ENCODE measurements around the gene SUFU.
"Not testable (repeated sequence)": the region's sequence is repeated elsewhere in the genome, so short reads cannot be mapped to it uniquely, and the experiment has no call there.

The SUFU gene

DNA sequence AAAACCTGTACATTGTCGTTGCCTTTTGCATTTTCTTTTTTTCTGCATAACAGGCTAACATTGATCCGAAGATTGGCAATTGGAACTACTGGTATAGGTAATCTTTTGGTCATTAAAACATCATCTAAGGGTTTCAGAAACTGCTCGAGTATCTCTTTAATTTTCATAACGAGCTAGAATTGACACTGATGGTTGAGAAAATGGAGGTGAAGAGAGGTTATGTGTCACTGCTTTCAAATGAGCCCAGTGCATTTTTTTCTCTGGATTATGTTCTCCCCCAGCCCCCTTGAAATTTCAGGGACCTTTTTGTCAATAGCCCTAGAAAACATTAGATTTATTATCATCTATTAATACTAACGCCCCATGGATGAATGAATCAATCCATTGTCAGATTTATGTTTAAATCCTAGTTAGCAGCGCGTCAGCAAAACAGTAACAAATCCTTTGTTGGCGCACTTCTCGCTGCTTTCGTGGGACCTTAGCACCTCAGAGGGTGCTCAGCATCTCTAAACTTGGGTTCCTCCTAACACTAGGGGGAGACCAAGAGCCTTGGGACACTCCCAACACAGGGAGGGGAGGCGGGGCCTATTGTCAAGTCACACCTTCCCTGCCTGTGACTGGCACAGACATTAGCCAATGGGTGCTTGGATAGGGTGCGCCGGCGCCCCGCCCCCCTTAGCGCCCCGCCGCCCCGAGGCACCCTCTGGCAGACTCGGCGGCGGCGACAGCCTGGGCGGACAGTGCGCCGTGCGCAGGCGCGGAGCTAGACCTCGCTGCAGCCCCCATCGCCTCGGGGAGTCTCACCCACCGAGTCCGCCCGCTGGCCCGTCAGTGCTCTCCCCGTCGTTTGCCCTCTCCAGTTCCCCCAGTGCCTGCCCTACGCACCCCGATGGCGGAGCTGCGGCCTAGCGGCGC lies at the start of gene SUFU:
SUFU (plus strand) TSS at position 709 of the 915 bp plus-strand sequence; CDS start at position 890, 181 bp downstream.
- H3K27ac Mint-ChIP-seq = peak within 1 kb of the TSS; percentile 34

DNA sequence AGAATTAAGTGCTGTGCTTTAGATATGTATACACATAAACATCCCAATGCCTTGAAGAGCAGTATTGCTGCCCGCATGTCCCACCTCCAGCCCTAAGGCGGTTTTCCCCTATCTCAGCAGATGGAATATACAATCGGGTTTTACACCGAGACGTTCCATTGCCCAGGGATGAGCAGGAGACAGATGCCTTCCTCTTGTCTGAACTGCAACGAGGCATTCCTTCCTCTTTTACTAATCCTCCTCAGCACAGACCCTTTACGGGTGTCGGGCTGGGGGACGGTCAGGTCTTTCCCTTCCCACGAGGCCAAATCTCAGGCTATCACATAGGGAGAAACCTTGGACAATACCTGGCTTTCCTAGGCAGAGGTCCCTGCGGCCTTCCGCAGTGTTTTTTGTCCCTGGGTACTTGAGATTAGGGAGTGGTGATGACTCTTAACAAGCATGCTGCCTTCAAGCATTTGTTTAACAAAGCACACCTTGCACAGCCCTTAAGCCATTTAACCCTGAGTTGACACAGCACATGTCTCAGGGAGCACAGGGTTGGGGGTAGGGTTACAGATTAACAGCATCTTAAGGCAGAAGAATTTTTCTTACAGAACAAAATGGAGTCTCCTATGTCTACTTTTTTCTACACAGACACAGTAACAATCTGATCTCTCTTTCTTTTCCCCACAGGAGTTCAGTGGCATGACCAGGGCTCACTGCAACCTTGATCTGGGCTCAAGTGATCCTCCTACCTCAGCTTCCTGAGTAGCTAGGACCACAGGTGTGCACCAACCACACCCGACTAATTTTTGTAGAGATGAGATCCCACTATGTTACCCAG lies 48.9 kb upstream of the SUFU start:
- H3K27me3 Mint-ChIP-seq; H3K9me3 Mint-ChIP-seq (ENCODE audit: low read depth); H3K36me3 Mint-ChIP-seq; H3K4me3 Mint-ChIP-seq: not testable (repeated sequence)
- peaks cover 22% of the 10 kb centered on the region for H3K4me1 Mint-ChIP-seq (ENCODE audit: low read depth)
- peak overlapping the region; percentile 59 for H3K27ac Mint-ChIP-seq

More for the DNA sequence above, at the start of gene SUFU:
- Mint-ChIP-seq H3K36me3 (peaks cover 3% of the 10 kb centered on the region), H3K4me1 (ENCODE audit: low read depth) (peaks cover 34% of the 10 kb centered on the region), H3K4me3 (no peak within 1 kb of the TSS), H3K9me3 (ENCODE audit: low read depth) (no peaks in the 10 kb centered on the region), H3K27me3 (no peaks in the 10 kb centered on the region)

DNA sequence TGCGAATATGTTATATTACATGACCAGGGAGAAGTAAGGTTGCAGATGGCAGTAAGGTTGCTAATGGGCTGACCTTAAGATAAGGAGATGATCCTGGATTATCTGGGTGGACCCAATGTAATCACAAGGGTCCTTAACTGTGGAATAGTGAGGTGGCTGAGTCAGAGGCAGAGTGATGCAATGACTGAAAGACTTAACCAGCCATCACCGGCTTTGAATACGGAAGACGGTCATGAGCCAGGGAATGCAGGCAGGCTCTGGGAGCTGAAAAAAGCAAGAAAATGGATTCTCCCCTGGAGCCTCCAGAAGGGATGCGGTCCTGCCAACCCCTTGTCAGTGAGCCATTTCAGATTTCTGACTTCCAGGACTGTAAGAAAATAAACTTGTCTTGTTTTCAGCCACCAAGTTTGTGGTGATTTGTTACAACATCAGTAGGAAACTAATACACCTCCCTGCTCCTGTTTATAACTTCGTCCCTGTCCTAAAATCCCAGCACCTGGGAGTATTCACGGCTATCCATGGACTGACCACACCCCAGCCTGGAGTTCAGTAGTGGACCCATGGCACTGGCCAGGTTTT lies 47.8 kb upstream of the SUFU start:
- H3K4me3 Mint-ChIP-seq = no peak overlapping the region
- H3K9me3 Mint-ChIP-seq (ENCODE audit: low read depth) = no peaks in the 10 kb centered on the region
- H3K27ac Mint-ChIP-seq = no peak overlapping the region
- peaks cover 27% of the 10 kb centered on the region for H3K4me1 Mint-ChIP-seq (ENCODE audit: low read depth)
- H3K36me3 Mint-ChIP-seq = peaks cover 4% of the 10 kb centered on the region
- H3K27me3 Mint-ChIP-seq = no peaks in the 10 kb centered on the region

DNA sequence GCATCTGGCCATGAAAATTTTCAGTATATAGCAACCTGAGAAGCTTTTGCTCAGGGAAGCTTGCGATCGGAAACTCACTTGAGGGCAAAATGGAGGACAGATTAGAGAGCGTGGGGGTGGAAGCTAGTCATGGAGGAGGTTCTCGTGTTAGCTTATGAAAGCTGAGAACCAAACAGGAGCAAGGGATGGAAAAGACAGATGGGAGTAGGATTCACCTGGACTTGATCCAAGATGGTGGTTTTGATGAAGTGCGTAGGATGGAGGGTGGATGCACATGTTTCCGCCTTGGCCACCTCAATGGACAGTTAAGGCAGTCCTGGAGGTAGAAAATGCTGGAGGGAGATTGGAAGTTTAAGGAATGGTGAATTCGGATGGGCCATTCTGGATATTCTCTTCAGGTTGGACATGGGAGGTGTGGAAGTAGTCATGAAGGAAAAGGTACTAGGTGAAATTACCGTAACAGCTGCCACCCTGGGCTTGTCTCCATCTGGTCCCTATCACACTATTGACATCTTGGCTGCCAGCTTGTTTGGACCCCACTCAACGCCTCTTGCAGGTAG lies 46.1 kb upstream of the SUFU start:
- peak overlapping the region; percentile 78 for H3K27ac Mint-ChIP-seq
- H3K4me1 Mint-ChIP-seq (ENCODE audit: low read depth) = peaks cover 32% of the 10 kb centered on the region

DNA sequence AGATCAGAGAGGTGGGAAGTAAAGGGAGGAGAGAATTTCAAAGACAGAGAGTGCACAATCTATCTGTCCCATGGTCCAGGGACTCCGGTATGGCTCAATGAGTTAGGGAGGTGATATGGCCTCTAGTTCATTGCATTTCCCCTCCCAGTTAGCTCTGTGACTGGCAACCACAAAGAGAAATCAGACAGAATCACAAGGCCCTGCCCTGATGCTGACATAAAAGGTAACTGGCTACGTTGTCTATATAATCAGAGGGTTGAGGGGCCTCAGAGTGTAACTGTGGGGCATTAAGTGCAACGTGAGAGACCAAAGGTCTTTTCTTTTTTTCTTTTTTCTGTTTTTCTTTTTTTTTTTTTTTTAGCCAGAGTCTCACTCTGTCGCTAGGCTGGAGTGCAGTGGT lies 45.1 kb upstream of the SUFU start:
- no peaks in the 10 kb centered on the region for H3K9me3 Mint-ChIP-seq (ENCODE audit: low read depth)
- H3K27ac Mint-ChIP-seq = no peak overlapping the region
- no peaks in the 10 kb centered on the region for H3K36me3 Mint-ChIP-seq
- H3K4me1 Mint-ChIP-seq (ENCODE audit: low read depth) = peaks cover 32% of the 10 kb centered on the region
- H3K27me3 Mint-ChIP-seq = no peaks in the 10 kb centered on the region
- H3K4me3 Mint-ChIP-seq = peak overlapping the region; percentile 9

More for the DNA sequence above, 46.1 kb upstream of the SUFU start:
- Mint-ChIP-seq H3K36me3 (peaks cover 4% of the 10 kb centered on the region), H3K4me3 (no peak overlapping the region), H3K9me3 (ENCODE audit: low read depth) (no peaks in the 10 kb centered on the region), H3K27me3 (no peaks in the 10 kb centered on the region)

DNA sequence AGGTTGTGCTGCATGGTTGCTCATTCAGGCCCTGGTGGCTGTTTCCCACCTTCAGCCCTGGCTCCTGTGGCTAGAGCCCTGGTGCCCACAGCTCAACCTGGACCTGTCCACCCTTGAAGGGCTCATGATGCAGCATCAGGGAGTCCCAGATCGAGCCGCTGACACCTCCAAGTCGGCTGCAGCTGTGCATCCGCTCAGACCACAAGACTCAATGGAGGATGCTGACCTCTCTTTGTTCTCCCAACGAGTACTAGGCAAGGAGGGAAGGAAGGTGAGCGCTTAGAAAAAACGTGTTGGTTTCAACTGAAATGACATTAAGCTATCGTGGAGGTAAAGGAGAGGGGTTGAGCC lies 43.0 kb upstream of the SUFU start:
- Mint-ChIP-seq H3K27ac (peak overlapping the region; percentile 88), H3K4me3 (peak overlapping the region; percentile 95), H3K4me1 (ENCODE audit: low read depth) (peaks cover 28% of the 10 kb centered on the region), H3K9me3 (ENCODE audit: low read depth) (no peaks in the 10 kb centered on the region), H3K36me3 (no peaks in the 10 kb centered on the region), H3K27me3 (no peaks in the 10 kb centered on the region)

DNA sequence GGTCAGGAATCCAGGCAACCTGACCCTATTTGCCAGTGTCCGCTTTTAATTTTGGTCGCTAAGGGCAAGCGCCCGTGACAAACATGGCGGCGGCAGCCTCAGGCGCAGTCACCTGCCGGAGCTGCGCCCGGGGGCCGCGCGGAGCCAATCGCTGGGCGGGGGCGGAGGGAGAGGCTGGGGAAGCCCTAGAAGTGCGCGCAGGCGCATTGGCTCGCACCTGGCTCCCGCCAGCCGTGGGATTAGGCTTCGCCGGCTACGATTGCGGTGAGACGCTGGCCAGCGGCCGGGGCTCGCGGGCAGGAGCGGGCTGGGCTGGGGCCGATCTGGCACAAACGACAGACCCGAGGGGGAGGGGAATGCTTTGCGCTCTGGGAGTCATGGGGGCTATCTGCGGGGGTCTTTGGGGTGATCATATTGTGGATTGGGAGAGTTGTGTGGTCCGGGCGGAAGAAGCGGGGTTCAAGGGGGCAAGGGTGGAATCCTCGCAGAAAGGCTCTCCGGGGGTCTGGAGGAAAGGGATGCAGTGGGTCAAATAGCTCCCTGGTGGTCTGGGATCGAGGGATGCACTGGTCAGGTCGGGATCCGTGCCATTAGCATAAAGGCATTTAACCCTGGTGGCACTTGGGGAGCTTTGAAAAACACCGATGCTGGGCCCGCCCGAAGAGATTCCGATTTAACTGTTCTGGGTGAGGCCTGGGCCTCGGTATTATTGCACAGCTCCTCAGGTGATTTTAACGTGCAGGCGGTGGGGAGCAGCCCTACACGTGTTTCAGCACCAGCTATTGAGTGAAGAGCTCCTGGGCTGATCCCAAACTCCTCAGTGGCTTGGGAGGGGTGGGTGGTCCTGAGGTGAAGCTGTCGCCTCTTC lies 42.4 kb upstream of the SUFU start:
- Mint-ChIP-seq H3K9me3 (ENCODE audit: low read depth) (no peaks in the 10 kb centered on the region), H3K4me3 (peak overlapping the region; percentile 95), H3K4me1 (ENCODE audit: low read depth) (peaks cover 28% of the 10 kb centered on the region), H3K36me3 (no peaks in the 10 kb centered on the region), H3K27ac (peak overlapping the region; percentile 88), H3K27me3 (no peaks in the 10 kb centered on the region)

DNA sequence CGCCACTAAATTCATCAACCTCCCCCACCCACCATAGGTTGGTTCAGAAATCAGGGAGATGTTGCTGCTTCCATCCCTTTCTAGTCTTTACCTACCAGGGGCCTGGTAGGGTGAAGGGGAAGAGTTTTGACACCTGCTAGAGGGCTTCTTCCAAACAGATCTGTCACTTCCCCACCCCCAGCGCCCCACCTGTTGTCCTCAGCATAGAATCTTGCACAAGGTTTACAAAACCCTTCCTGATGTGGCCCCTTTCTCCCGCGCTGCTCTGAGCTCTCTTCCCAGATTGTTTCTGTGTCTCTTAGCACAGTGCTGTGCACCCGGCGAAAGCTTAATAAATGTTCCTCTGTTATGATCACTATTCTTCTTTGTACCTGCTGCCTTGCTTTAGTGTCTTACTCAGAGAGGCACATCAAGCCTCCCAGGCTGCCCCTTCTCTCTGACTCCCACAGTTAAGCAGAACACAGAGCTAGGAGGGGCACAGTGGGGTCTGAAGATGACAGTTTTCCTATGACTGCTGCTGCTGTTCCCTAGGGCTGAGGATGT lies 41.2 kb upstream of the SUFU start:
- Mint-ChIP-seq H3K9me3 (ENCODE audit: low read depth) (no peaks in the 10 kb centered on the region), H3K4me1 (ENCODE audit: low read depth) (peaks cover 28% of the 10 kb centered on the region), H3K27ac (no peak overlapping the region)

DNA sequence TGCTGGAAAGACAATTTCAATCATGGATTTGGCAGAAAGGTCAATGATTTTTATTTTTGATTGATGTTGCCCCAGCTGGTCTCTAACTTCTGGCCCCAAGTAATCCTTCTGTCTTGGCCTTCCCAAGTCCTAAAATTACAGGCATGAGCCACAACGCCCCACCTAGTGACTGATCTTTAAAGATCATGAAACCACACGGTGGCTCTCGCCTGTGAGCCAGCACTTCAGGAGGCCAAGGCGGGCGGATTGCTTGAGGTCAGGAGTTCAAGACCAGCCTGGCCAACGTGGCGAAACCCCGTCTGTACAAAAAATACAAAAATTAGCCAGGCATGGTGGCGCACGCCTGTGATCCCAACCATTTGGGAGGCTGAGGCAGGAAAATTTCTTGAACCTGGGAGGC lies 39.8 kb upstream of the SUFU start:
- H3K4me3 Mint-ChIP-seq = no peak overlapping the region
- no peaks in the 10 kb centered on the region for H3K9me3 Mint-ChIP-seq (ENCODE audit: low read depth)
- H3K4me1 Mint-ChIP-seq (ENCODE audit: low read depth) = peaks cover 28% of the 10 kb centered on the region
- no peak overlapping the region for H3K27ac Mint-ChIP-seq
- no peaks in the 10 kb centered on the region for H3K36me3 Mint-ChIP-seq
- H3K27me3 Mint-ChIP-seq = no peaks in the 10 kb centered on the region

More for the DNA sequence above, 41.2 kb upstream of the SUFU start:
- Mint-ChIP-seq H3K36me3 (no peaks in the 10 kb centered on the region), H3K27me3 (no peaks in the 10 kb centered on the region), H3K4me3 (peak overlapping the region; percentile 95)

DNA sequence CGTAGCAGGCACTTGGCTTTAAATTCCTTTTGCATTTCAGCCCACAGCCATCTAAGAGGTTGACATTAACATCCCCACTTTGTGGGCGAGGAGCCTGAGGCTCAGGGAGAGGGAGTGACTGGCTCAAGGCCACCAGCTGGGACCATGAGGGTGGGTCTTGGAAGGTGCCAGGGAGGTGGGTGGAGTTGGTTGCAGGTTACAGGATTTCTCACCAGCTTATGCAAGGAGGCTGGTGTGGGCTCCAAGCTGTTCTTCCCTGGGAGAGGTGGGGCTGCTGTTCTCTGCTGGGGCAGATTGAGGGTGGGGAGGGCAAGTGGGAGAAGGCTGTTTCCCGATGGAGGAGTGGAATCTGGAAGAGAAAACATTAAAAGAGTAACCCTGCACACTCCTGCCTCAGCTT lies 38.3 kb upstream of the SUFU start:
- H3K4me3 Mint-ChIP-seq = no peak overlapping the region
- H3K4me1 Mint-ChIP-seq (ENCODE audit: low read depth) = peaks cover 28% of the 10 kb centered on the region
- H3K9me3 Mint-ChIP-seq (ENCODE audit: low read depth) = no peaks in the 10 kb centered on the region
- no peak overlapping the region for H3K27ac Mint-ChIP-seq
- no peaks in the 10 kb centered on the region for H3K27me3 Mint-ChIP-seq
- H3K36me3 Mint-ChIP-seq = no peaks in the 10 kb centered on the region

DNA sequence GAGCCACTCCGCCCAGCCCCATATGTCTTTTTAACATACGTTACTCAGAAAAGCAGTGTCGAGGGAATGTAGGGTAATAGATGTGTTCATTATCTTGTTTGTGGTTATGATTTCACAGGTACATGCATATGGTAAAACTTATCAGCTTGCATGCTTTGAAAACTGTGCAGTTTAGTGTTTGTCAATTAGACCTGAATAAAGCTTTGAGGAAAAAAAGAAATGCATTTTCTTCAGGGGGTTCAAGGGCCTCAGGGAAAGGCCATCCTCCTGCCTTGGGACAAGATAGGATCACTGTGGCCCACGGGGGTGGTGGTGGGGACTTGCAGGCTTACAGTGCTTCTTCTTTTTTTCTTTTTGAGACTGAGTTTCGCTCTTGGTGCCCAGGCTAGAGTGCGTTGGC lies 36.5 kb upstream of the SUFU start:
- Mint-ChIP-seq H3K4me3 (no peak overlapping the region), H3K4me1 (ENCODE audit: low read depth) (peaks cover 12% of the 10 kb centered on the region), H3K36me3 (no peaks in the 10 kb centered on the region), H3K27ac (no peak overlapping the region), H3K27me3 (no peaks in the 10 kb centered on the region), H3K9me3 (ENCODE audit: low read depth) (no peaks in the 10 kb centered on the region)

DNA sequence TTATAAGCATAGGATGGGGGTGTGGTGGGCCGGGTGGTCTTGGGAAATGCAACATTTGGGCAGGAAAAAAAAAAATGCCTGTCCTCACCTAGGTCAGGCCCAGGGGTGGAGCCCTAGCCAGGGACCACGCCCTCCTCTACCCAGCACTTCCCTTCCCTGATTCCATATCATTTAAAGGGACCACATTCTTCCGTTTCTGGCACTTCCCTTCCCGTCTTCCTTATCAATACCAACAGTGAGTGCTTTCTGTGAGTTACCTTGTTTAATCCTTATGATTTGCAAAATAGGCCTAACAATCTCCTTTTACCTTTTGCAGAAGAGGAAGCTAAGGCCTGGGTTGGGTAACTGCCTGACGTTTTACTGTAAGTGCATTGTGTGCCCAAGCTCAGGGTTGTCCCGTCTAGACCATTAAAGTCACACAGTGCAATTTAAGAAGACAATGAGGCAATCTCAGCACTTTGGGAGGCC lies 35.8 kb upstream of the SUFU start:
- H3K27me3 Mint-ChIP-seq = no peaks in the 10 kb centered on the region
- H3K27ac Mint-ChIP-seq = no peak overlapping the region
- H3K4me3 Mint-ChIP-seq = no peak overlapping the region
- H3K36me3 Mint-ChIP-seq = no peaks in the 10 kb centered on the region
- peaks cover 11% of the 10 kb centered on the region for H3K4me1 Mint-ChIP-seq (ENCODE audit: low read depth)
- H3K9me3 Mint-ChIP-seq (ENCODE audit: low read depth) = no peaks in the 10 kb centered on the region

DNA sequence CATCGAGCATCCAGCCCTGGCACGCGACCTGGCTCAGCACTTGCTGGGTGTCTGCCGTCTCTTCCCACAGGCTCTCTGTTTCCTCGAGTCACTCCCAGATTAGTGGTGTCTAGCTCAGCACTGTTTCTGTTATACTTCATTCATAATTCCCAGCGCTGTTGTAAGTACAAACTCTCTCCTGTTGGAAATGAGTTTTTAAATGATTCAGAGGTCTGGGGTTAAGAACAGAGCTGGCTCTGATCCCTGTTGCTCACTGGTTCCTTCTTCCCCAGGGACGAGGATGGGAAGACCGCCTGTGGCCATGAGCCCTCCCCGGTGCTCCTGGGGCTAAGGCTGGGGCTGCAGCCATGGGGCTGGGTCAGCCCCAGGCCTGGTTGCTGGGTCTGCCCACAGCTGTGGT lies 35.1 kb upstream of the SUFU start:
- H3K27ac Mint-ChIP-seq = no peak overlapping the region

More for the DNA sequence above, 35.1 kb upstream of the SUFU start:
- Mint-ChIP-seq H3K4me3 (no peak overlapping the region), H3K27me3 (no peaks in the 10 kb centered on the region), H3K9me3 (ENCODE audit: low read depth) (no peaks in the 10 kb centered on the region), H3K36me3 (no peaks in the 10 kb centered on the region), H3K4me1 (ENCODE audit: low read depth) (peaks cover 13% of the 10 kb centered on the region)
